ENCODE results near the gene CLSTN2.

DNA sequence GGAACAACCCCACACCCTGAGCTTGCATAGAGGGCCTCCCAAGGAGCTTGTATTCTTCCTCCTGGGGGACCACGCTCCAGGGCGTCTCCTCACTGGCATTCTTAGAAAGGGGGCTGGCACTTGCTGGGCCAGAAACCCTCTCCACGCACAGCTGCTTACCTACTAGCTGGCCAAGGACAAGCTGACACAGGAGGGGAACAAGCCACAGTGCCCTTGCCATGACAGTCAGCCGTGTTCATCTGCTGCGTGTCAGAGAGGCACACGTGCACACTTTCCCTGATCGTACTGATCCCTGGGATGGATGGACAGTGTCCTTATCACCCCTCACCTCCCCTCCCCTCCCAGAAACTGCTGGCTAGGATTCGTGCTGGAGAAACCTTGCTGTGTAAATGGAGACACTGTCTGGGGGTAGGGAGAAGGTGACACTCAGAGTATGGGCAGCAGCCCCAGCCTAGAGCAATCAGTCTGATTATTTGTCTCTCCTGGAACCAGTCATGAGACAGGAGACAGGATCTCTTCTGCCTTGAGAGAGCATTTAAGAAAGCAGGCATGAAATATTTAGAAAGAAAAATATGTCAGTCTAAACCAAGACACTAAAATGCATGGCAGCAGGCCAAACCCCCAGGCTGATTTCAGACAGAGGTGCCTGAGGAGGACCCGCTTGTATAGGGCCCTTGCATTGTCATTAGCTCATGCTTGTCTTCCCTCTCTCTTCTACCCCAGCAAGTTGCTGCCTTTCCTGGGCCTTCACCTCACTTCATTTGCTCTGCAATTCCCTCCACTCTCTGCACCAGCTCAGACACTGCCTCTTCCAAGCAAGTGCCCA is 431.1 kb downstream of the CLSTN2 start:
- TF ChIP-seq CTCF (IDR thresholded peaks at IDR 0.05; ENCODE audit: poor library complexity) (no peak), EZH2 (IDR thresholded peaks at IDR 0.05; ENCODE audit: borderline replicate concordance) (no peak)

Data from hepatocyte (in vitro differentiated cells).